CD4-positive, alpha-beta T cell treated with Interleukin-6 at 100 ng/mL for 8 hours (primary cell): Measurements from ENCODE around the gene SRGAP1.
"Not testable (repeated sequence)": the region's sequence is repeated elsewhere in the genome, so short reads cannot be mapped to it uniquely, and the experiment has no call there.

Source experiments
- DNase-seq: peaks from one replicate; pipeline ENCODE4 v3.0.0-alpha.2; 2020; ENCODE audit warnings: mixed read lengths, low spot score

Gene SRGAP1

DNA sequence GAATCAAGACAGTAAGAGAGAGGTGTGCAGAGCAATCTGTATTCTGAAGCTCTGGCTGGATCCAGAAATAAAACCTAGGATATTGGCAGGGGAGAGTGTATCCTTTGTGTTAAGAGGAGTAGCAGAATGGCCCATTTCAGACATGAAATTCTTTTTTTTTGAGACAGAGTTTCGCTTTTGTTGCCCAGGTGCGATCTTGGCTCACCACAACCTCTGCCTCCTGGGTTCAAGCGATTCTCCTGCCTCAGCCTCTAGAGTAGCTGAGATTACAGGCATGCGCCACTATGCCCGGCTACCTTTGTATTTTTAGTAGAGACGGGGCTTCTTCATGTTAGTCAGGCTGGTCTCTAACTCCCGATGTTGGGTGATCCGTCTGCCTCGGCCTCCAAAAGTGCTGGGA is 6.1 kb upstream of the SRGAP1 start:
- DNase-seq, result no peak

DNA sequence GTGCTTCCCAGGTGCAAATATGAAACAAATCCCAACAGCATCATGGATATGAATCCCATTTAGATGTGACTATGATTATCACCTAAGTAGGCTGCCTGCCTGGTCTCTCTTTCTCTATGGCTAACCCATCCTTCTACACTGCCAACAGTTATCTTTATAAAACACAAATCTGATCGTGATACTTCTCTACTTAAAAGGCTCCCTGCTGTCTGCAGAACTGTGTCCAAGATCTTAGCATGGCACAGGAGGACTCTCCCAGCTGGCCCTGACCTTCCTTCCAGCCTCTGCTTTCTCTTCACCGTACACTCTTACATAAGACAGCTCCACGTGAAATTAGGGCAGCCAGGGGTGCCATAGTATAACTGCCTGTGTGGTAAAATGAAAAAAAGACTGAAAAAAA is 3.5 kb upstream of the SRGAP1 start:
- no peak for DNase-seq

DNA sequence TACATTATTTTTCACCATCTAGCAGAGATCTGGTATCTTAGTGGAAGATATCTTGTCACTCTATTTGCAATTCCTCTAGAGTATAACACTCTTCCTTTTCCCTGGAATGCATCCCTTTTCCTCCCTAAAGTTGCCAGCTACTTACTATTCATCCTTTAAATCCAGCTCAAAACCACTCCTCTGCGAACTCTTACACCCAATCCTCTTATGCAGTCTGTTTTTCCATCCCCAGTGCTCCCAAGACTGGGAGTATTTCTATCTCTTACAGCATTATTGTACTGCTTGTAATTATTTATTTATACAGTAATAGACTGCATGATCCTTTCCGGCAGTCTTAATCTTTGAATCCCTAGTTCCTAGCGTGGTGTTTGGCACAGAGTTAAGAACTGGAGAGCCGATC is 2.9 kb upstream of the SRGAP1 start:
- DNase-seq, result no peak

DNA sequence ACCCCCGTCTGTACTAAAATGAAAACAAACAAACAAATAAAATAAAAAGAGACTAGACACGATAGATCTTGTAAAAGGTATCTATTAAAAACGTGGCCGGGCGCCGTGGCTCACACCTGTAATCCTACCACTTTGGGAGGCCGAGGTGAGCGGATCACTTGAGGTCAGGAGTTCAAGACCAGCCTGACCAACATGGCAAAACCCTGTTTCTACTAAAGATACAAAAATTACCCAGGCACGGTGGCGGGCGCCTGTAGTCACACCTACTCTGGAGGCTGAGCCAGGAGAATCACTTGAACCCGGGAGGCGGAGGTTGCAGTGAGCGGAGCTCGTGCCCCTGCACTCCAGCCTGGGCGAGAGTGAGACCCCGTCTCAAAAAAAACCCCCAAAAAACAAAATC is 1.8 kb upstream of the SRGAP1 start:
- DNase-seq, result not testable (repeated sequence)

DNA sequence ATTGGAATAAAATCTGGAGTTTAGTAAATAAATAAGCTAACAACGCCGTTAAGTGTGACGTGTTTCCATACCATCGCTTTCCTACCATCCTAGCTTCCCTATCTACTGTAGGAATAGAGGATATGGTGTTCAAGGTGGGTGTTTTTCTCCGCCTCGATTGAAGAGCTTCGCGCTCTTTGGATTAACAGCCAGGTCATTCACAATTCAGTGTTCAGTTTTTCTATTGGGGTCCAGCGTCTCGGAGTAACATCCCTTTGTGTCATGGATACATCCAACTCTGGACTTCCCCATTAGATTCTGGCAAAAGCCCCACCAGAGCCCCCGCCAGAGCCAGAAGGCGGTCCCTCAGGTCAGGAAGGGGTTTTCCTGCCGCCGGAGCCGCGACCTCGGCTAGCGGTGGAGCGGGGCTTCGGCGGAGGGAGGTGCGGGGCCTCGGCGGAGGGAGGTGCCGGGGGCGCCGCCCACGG is 1.2 kb upstream of the SRGAP1 start:
- DNase-seq, result no peak

DNA sequence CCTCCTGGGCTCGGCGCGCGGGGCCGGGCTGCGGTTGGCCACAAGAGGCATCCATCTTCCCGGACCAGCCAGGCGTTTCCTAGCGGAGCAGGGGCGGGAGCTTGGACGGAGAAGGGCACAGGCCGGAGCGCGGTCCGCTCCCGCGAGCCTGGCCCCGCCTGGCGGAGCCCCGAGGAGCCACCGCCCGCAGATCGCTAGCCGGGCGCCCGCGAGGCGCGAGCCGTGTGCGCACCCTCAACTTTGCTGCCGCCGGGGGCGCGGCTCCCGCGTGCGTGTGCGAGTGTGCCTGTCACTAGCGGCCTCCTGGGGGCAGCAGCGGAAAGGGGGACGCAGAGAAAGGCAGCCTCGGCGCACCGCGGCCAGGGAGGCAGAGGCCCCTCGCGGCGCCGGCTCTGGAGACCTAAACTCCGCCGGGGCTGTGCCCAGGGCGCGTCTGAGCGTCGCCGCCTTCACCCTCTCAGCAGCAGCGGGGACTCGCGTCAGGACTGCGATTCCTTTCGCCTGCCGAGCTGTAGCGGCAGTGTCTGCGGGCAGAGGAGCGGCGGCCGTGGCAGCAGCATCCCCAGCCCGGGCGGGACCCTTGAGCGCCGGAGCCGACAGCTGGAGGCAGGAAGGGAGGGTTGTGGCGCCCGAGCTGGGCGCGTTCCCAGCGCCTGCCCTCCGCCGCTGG is 644 bp upstream of the SRGAP1 start:
- peak; percentile 63 for DNase-seq

DNA sequence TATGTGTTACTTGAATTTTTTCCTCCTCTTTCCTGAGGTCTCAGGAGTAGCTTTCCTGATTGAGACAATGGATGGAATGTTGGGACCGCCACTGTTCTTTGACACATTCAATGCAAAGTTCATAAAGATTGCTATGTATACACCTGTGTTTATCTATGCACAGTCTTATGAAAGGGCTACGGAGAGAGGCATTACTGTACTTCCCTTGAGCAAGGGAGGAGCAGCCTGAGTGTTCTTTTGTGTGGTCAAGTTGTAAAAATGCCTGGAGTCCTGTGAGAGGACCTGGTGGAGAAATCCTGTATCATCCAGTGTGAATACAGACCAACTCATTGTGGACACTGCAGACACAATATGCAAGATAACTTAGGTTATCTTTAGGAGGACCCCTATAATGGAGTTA is 1.2 kb downstream of the SRGAP1 start:
- no peak for DNase-seq

DNA sequence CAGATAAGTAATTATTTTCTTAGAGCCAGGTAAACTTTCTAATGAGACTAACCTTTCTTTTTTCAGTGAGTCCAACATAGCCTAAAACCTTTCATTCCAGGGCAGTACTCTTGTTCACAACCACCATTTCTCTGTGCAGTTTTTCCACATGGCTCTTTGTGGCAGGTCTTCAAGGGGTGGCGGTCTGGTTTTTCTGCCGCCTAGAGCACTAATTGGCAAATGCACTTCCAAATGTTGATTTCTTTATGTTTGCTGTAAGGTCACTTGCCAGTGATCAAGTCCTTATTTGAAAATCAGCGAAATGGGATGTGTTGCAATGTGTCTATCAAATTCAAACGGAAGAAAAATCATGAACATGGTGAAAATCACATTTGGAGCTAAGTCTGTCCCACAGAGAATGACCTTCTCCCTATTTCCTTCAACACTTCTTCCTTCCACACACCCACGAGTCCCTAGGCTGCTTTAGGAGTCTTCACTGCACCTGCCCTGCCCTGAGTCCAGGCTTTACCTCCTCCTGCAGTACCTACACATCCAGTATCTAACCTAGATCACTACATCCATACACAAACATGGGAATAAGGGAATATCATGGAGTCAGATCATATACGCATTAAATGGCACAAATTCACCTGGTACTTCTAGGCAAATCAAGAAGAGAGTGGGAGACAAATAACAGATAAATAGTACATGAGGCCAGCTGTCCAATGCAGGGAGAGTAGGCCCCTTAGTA is 1.9 kb downstream of the SRGAP1 start:
- no peak for DNase-seq

DNA sequence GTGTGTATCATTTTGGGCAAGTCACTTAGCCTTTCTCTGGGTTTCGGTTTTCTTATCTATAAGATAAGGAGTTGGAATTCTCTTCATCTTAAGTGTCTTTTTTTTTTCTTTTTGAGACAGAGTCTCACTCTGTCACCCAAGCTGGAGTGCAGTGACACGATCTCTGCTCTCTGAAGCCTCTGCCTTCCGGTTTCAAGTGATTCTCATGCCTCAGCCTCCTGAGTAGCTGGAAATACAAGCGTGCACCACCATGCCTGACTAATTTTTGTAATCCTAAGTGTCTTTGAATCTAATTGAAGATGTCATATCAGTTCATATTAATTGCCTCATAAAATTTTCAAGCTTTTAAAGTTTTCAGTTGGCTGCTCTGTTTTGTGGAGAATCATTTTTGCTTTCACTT is 4.0 kb downstream of the SRGAP1 start:
- no peak for DNase-seq

DNA sequence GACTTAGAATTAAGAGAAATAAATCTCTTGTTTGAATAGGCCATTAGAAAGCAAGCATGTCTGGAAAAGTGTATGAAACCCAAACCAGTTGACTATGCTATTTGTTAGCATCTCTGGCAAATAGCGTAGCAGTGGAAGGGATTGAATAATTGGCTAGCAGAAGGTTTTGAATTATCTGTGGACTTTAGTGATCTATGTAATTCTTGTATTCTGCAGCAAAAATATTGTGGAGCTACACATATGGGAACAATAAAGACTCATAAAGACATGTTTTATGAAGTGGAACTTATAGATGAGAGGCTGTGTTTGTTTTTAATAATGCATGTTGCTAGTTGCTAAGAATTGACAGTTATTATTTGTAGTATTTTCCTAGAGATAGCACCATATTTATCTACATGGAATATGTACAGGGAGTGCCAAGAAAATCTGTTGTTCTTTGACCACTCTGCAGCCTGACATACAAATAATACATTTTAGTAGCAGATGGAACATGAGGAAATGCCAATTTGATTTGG is 4.7 kb downstream of the SRGAP1 start:
- DNase-seq, result no peak

DNA sequence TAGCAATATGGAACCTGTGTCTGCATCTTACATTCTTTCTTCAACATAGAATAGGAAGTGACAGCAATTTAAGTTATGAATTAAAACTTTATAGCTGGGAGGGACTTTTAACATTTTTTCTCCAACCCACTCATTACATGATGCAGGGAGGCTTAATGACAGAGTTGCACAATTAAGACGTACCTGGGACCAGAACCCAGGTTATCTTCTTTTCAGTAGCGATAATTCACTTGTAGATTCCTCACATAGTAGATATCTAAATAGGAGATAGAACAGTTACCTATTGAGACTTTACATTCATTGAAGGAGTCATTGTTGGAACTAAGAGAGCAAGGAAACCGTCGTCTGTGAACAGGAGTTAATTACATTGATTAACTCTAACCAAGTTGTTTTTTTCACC is 5.1 kb downstream of the SRGAP1 start:
- DNase-seq, result no peak

DNA sequence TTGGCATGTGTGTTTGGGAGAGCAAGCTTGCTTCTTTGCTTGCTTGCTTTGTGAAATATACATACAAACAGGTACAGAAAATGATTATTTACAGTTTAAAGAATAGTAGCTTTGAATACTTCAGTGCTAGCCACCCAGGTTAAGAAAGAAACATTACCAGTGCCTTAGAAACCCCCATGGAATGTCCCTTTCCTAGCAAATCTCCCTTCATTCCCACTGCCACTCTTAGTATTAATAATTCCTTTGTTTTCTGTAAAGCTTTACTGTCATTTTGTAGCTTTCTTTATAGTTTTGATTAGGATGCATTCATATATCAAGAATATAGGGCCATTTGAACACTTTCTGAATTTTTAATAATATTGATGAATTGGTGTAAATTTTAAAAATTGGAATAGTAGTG is 9.5 kb downstream of the SRGAP1 start:
- no peak for DNase-seq

DNA sequence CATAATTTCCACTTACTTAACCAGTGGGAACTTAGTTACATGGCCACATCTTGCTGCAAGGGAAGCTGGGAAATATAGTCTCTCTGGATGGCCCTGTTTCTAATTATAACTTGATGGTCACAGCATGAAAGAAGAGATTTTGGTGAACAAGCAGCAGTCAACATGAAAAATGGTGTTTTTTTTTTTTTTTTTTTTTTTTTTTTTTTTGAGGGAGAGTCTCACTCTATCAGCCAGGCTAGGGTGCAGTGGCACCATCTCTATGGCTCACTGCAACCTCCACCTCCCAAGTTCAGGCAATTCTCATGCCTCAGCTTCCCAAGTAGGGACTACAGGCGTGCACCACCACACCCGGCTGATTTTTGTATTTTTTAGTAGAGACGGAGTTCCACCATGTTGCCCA is 10.8 kb downstream of the SRGAP1 start:
- DNase-seq, result no peak

DNA sequence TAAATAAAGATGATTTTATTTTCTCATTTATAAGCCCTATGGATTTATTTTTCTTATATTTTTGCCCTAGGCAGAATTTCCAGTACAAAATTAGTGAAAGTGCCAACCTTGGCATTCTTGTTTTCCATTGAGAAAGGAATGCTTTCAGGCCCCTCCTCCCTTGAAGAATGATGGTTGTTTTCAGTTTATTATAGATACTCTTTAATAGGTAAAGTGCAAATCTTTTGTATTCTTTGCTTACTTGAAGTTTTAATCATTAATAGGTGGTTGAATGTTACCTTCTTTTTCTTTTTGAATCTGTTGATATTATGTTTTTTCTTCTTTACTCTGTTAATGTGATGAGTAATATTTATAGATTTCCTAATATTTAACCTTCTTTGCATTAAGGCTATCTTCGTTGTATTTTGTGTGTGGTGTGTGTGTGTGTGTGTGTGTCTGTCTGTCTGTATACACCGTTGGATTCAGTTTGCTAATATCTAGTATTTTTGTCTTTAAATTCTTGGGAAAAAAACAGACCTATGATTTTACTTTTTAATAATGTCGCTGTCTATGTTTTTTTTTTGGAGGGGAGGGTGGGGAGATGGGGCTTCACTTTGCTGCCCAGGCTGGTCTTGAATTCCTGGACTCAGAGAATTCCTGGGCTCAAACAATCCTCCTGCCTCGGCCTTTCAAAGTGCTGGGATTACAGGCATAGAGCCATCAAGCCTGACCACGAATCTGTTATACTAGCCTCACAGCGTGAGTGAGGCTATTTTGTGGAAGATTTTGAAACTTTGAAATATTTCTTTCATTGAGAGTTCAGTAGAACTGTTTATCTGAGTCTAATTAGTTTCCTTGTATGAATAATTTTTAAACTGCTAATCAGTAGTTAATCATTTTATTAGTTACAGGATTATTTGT is 13.5 kb downstream of the SRGAP1 start:
- no peak for DNase-seq

DNA sequence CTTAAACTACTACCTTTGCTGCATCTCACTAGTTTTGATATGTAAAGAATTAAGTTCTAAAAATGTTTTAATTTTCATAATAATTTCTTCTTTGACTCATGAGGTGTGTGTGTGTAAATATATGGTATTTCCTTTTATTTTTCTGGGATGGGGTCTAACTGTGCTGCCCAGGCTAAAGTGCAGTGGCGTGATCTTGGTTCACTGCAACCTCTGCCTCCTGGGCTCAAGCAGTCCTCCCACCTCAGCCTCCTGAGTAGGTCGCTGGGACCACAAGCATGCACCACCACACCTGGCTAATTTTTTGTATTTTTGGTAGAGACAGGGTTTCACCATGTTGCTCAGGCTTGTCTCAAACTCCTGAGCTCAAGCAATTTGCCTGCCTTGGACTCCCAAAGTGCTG is 15.4 kb downstream of the SRGAP1 start:
- DNase-seq, result not testable (repeated sequence)

DNA sequence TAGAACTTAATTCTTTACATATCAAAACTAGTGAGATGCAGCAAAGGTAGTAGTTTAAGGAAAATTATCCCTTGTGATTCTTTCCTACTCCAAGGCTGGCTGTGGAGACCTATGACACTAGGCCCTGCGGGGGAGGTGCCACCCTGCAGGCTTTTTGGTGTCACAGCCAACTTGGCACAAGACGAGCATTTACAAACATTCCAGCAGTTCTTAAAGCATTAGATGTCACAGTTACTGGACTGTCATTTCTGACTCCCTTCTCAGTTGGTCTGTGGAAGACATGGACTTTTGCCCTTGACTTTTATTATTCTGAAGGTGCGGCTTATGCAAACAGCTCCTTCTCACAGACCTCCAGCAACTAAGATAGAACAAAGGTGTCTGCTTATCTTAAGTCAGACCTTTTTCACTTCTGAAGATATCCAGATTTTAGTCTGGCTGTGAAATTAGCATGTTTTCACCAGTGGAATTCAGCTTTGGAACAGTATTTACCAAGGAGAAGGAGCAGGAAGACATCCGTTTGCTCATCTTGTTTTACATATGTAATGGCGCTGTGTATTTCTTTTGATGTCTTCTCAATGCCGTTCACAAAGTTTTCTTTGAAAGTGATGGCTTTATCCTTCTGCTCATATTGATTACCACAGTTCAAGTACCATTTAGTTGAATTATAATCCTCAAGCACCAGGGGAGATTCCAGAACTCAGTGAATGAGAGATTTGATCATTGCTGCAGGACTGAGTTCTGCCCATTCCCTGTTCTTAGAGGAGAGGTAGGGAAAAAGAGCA is 17.9 kb downstream of the SRGAP1 start:
- no peak for DNase-seq

DNA sequence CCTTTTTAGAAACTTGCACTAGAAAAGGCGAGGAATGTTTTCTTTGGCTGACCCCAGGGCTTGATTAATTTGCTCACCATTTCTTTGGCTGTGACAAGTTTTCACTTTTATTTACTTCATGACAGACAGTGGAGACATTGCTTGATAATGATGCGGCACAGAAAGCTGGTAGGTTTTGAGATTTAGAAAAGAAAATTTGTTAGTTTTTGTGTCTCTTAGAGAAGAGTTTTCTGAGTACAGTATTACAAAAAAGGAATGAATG is 18.4 kb downstream of the SRGAP1 start:
- DNase-seq, result no peak

DNA sequence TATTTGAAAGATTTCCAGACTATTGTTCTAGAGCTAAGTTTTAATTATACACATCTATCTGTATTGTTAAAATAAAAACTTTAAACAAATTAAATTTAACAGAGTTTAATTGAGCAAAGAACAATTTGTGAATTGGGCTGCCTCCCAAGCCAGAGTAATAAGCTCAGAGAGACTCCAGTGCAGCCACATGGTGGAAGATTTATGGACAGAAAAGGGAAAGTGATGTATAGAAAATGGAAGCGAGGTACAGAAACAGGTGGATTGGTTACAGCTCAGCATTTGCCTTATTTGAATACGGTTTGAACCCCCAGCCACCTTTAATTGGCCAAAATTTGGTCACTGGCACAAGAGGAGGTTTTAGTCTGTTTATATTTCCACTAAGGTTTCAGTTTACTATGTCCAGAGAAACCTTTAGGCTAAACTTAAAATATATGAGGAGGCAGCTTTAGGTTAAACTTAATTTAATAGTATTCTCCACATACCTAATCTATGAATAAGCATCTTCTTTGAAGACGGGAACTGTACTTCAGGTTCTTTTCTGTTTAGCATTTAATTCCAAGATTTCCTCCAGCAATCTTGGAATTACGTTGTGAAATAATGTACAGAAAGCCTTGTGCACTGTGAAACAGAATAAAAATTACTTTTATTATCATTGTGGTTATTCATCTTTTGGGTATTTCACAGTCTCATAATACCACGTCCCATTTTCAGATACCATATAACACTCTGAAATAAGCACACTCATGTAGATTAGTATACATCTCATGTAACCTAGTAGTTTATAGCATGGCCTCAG is 19.4 kb downstream of the SRGAP1 start:
- no peak for DNase-seq

DNA sequence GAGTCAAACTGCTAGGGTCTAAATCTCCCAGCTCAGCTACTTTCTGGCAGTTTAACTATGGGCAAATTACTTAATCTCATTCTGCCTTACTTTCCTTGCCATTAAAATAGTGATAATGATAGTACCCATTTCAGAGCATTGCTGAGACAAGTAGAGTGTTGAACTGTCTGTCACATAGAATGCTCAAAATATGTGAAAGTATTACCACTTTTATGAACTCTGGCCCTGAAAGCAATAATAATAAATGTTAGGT is 19.9 kb downstream of the SRGAP1 start:
- no peak for DNase-seq

DNA sequence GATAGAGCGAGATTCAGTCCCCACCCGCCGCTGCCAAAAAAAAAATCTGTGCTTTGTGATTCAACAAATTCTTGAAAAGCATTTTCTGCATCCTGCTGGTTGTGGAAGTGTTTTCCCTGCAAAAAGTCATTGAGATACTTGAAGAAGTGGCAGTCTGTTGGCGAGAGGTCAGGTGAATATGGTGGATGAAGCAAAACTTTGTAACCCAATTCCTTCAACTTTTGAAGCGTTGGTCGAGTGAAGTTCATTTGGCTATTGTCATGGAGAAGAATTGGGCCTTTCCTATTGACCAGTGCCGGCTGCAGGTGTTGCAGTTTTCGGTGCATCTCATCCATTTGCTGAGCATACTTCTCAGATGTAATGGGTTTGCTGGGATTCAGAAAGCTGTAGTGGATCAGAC is 20.9 kb downstream of the SRGAP1 start:
- no peak for DNase-seq

DNA sequence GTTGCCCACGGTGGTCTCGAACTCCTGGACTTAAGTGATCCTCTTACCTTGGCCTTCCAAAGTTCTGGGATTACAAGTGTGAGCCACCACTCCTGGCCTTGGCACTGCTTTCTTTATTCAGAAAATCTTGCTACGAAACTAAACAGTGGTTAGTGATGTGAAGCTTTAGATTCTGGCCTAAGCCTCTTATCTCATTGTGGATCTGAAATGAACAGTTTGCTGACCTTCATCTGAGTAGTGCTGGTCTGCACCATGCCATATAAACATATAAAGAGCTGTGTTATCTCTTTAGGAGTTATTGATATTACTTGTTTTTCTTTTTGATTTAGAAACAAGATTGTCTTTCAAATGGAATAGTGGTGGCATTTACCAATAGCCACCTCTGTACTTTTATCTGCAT is 22.6 kb downstream of the SRGAP1 start:
- no peak for DNase-seq

DNA sequence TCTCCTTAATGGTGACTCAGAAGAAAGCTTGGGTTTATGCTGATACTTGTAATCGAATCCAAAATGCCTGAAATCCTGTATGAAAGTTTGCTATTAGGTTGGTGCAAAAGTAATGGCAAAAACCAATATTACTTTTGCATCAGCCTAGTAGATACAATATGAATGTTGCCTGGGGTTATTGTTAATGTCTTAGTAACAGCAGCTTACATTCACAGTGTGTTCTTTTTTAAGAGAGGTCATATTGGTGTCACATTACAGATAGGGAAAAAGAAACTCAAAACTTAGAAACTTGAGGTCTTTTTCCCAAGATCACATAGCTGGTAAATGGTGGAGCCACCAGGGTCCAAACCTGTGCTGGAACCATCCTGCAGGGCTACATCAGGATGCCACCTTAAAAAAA is 25.2 kb downstream of the SRGAP1 start:
- no peak for DNase-seq
